GM13977 (cell line): Measurements from ENCODE around the gene TENT4B.

Experiments
- DNase-seq: peaks from one replicate; pipeline ENCODE4 v3.0.0; 2012; ENCODE audit warnings: low spot score
- in situ Hi-C: fragments of 300-500 bp; cut with MboI; formaldehyde crosslinking; loops from one replicate; pipeline ENCODE4 v1.12.0; 2022; ENCODE audit warnings: low sequenced_read_pairs, low pct_unique_long_range_greater_than_20kb, mixed read lengths, inconsistent platforms; ENCODE audit not compliant: unreplicated experiment
- TF ChIP-seq, protein P1 (sequence below): IDR thresholded peaks from 2 replicates; pipeline ENCODE4 v1.5.1; 2012; ENCODE audit warnings: mild to moderate bottlenecking, control low read depth; ENCODE audit not compliant: insufficient read depth; ENCODE audit errors: extremely low read depth, missing control alignments

TENT4B gene

GRCh38 chr16:50261707-50262235 lies 108.7 kb downstream of the TENT4B start:
- TF ChIP-seq, protein P1, sequence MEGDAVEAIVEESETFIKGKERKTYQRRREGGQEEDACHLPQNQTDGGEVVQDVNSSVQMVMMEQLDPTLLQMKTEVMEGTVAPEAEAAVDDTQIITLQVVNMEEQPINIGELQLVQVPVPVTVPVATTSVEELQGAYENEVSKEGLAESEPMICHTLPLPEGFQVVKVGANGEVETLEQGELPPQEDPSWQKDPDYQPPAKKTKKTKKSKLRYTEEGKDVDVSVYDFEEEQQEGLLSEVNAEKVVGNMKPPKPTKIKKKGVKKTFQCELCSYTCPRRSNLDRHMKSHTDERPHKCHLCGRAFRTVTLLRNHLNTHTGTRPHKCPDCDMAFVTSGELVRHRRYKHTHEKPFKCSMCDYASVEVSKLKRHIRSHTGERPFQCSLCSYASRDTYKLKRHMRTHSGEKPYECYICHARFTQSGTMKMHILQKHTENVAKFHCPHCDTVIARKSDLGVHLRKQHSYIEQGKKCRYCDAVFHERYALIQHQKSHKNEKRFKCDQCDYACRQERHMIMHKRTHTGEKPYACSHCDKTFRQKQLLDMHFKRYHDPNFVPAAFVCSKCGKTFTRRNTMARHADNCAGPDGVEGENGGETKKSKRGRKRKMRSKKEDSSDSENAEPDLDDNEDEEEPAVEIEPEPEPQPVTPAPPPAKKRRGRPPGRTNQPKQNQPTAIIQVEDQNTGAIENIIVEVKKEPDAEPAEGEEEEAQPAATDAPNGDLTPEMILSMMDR = no peak
- no peak for DNase-seq
- in situ Hi-C loops = no loop called here

DNA sequence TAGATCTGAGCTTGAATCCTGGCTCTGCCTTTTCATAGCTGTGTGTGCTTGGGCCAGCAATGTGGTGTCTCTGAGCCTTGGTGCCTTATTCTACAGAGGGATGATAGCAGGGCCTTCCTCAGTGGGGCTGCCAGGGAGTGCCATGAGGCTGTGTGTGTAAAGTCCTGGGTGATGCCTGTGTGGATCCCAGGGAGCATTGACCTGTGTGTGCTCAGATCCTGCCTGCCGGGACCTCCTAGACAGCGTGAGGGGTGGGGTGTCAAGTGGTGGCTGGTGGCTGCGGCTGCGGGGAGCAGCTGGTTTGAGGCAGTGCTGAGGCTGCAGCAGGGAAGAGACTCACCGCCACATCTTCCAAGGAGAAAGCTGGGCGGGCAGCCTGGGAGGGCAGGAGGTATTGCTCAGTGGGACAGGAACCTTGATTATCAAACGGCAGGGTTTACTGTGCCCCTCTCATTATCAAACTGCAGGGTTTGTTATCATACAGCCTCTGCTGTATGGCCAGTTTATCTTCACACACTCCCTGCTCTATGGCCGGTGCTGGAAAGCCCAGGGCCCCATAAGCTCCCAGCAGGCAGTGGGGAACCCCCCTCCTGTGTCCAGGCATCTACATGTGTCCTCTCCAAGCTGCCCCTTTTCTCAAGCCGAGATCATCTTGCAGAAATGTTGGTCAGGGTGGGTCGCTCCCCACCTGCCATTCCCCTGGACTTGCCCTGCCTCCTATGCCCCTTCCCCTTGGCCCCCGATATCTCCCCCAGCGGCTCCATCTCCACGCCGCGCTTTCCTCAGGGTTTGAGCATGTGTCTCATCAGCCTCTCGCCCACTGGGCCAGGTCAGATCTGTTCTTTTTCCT lies 110.2 kb downstream of the TENT4B start:
- TF ChIP-seq, protein P1 = no peak
- in situ Hi-C loops = no loop called here
- DNase-seq = no peak

DNA sequence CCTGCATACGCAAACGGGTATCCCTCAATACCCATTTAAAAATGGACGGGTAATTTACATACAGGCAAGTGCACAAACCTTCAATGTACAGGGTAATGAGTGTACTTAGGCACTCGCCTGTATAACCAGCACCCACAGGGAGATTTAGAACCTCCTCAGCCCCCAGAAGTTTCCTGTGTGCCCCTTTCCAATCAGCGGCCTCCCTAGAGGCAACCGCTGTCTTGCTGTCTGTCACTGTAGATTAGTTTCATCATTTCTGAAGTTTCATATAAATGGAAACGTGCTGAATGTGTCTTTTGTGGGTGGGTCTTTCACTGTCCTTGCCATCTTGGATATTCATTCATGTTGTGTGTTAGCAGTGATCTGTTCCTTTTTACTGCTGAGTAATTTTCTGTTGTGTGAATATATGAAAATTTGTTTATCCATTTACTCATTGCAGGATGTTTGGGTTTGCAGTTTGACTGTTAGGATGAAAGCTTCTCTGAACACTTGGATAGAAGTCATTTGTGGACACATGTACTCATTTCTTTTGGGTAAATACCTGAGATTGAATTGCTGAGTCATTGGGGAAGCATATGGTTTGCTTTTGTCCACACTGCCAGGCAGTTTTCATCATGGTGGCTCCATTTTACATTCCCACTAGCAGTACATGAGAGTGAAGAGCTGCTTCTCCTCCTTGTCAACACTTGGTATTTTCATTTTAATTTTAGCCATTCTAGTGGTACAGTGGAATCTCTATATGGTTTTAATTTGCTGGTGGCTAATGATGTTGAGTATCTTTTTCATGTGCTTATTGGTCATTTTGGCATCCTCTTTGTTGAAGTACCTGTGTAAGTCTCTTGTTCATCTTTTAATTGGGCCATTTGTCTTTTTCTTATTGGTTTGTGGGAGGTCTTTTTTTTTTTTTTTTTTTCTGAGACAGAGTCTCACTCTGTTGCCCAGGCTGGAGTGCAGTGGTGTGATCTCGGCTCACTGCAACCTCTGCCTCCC lies 111.1 kb downstream of the TENT4B start:
- in situ Hi-C loops = no loop called here
- TF ChIP-seq, protein P1 = no peak
- DNase-seq = no peak

DNA sequence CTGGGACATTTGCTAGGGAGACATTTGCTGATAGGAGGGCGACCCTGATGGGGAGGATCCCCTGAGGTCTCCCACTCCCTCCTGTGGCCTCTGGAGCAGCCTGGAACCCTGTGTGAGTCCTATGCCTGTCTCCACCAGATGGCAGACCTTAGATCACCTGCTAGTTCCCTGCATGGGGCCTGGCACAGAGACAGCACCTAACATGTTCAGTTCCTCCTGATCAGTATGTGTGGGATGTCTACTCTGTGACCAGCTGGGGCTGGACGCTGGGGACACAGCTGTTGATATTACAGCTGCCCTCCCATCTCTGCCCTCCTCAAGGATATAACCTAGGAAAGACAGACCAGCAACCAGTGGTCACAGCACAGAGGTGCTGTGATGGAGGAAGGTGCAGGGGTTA lies 112.2 kb downstream of the TENT4B start:
- TF ChIP-seq, protein P1 = peak; percentile 51
- in situ Hi-C loops = no loop called here
- no peak for DNase-seq

DNA sequence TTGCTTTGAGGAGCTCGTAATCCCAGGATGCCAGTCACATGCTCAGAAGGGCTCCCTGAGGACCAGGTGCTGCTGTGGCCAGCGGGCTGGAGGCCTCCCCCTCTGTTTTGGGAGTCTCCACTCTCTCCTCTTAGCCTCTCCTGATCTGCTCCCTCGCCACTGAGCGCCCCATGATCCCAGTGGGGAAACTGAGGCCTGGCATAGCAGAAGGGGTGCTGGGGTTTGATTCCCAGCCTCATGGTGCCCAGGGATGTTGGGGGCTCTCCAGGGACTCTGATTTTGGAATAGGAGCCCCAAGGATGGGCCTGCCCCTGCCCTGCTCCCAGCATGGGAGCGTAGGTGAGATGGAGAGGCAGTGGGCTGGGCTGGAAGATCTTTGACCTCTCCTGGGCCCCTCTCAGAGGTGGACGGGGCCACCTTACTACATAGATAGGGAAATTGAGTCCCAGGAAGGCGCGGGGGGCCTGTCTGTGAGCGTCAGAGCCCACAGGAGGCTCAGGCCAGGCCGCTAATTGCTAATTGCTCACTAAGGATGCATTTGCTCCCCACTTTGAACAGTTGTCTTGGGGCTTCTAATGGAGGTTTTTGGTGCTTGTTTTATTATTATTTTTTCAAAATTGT lies 112.7 kb downstream of the TENT4B start:
- TF ChIP-seq, protein P1 = no peak
- in situ Hi-C loops = no loop called here

More for the DNA sequence above, 112.7 kb downstream of the TENT4B start:
- no peak for DNase-seq
